ENCODE data around the gene MRPS6.

MRPS6 gene

DNA sequence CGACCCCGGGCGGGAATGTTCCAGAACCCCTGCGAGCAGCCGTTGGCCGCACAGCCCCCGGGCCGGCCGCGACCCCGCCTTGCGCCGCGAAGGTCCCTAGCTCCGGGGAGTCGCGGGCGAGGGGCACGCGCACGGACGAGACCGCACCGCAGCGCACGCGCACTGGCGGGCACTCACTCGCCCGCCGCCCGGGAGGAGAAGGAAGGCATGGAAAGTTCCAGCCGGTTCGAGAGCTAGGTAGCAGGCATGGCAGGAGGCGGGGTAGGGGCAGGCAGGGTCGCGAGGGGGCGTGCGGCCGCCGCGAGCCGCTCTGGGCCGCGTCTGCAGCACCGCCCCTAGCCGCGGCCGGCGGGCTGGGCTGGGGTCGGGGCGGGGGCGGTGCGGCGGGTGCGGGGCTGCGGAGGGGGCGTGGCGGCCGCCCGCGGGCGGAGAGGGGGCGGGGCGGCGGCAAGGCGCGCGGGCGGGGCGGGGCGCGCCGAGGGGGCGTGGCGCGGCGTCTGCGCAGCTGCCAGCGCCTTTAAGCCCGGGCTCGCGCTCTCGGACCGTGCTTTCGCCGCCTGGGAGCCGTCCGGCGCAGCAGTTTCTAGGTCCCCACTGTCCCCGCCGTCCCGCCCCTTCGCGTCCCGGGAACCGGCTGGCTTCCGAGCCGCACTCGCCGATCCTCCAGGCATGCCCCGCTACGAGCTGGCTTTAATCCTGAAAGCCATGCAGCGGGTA is at the start of gene MRPS6, which contains the start of gene SLC5A3:
MRPS6 (plus strand) TSS at position 547 of the 717 bp plus-strand sequence; CDS start at position 670, 123 bp downstream.
SLC5A3 (plus strand) TSS at position 547 of the 717 bp plus-strand sequence. CDS start 21,621 bp downstream, outside the sequence.
- TF ChIP-seq, protein P1, sequence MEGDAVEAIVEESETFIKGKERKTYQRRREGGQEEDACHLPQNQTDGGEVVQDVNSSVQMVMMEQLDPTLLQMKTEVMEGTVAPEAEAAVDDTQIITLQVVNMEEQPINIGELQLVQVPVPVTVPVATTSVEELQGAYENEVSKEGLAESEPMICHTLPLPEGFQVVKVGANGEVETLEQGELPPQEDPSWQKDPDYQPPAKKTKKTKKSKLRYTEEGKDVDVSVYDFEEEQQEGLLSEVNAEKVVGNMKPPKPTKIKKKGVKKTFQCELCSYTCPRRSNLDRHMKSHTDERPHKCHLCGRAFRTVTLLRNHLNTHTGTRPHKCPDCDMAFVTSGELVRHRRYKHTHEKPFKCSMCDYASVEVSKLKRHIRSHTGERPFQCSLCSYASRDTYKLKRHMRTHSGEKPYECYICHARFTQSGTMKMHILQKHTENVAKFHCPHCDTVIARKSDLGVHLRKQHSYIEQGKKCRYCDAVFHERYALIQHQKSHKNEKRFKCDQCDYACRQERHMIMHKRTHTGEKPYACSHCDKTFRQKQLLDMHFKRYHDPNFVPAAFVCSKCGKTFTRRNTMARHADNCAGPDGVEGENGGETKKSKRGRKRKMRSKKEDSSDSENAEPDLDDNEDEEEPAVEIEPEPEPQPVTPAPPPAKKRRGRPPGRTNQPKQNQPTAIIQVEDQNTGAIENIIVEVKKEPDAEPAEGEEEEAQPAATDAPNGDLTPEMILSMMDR (IDR thresholded peaks at IDR 0.05; ENCODE audit: low read depth, low read length): no peak
- peak within 1 kb of the TSS; percentile 78 for H3K4me3 ChIP-seq (ENCODE audit: low read depth, low read length)

DNA sequence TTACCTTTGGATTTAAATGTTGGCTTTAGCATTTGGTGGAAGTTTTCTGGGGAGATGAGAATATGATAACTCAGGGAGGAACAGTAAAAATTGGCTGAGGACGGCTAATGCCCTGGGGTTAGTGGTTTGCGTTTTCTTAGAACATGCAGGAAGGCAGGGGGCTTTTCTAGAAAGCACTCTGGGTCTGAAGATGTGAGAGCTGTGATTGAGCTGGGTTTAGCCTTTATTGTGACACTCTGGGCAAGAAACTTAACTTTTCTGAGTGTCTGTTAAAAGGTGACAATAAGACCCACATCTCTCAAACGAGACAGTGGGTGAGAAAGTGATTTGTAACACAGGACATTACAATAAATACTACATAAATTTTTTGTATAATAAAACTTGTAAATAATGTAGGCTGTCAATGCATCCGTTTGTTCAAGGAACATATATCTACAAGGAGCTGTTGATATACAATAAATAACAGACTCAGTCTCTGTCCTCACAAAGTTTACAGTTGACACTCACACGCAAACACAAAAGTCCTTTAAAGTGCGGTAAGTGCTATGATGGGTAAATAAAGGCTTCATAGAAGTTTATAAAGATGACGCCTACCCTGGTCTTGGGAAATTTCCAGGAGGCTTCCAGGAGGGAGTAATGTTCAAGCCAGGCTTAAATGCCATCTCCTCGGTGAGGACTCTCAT is 49.5 kb upstream of the MRPS6 start:
- TF ChIP-seq, protein P1 (IDR thresholded peaks at IDR 0.05; ENCODE audit: low read depth, low read length): no peak
- no peak overlapping the region for H3K4me3 ChIP-seq (ENCODE audit: low read depth, low read length)

GRCh38 chr21:34024374-34024693 is 49.0 kb upstream of the MRPS6 start:
- no peak overlapping the region for H3K4me3 ChIP-seq (ENCODE audit: low read depth, low read length)
- TF ChIP-seq, protein P1 (IDR thresholded peaks at IDR 0.05; ENCODE audit: low read depth, low read length): no peak

DNA sequence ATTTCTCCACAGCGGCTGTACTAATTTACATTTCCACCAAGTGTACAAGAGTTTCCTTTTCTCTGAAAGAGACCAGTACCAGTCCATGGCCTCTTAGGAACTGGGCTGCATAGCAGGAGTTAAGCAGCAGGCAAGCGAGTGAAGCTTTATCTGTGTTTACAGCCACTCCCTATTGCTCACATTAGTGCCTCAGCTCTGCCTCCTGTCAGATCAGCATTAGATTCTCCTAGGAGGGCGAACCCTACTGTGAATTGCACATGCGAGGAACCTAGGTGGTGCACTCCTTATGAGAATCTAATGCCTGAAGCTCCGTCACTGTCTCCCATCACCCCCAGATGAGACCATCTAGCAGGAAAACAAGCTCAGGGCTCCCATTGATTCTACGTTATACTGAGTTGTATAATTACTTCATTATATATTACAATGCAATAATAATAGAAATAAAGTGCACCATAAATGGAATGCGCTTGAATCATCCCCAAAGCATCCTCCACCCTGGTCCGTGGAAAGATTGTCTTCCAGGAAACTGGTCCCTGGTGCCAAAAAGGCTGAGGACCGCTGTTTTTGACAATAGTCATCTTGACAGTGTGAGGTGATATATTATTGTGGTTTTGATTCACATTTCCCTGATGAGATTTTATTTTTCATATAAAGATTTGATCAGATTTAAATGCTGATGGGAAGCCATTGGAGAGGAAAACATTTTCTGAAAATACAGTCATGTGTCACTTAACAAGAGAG is 45.5 kb upstream of the MRPS6 start:
- TF ChIP-seq, protein P1 (IDR thresholded peaks at IDR 0.05; ENCODE audit: low read depth, low read length): no peak
- no peak overlapping the region for H3K4me3 ChIP-seq (ENCODE audit: low read depth, low read length)

GRCh38 chr21:34029743-34030528 is 43.4 kb upstream of the MRPS6 start:
- TF ChIP-seq, protein P1 (IDR thresholded peaks at IDR 0.05; ENCODE audit: low read depth, low read length): no peak
- no peak overlapping the region for H3K4me3 ChIP-seq (ENCODE audit: low read depth, low read length)

- H3K4me3 ChIP-seq (ENCODE audit: low read depth, low read length): no peak overlapping the region
- TF ChIP-seq, protein P1 (IDR thresholded peaks at IDR 0.05; ENCODE audit: low read depth, low read length): no peak
Measured at GRCh38 chr21:34031835-34032370, 41.5 kb upstream of the MRPS6 start.
